Stimulated activated naive B cell treated with anti-CD40 and anti-IgM and Interleukin-4, amounts not matched to agents 10 μg/mL and 1 μg/mL and 100 μg/mL, for 72 hours (primary cell): ENCODE measurements around the gene SLC8A2.
"Not testable (repeated sequence)": the region's sequence is repeated elsewhere in the genome, so short reads cannot be mapped to it uniquely, and the experiment has no call there.

Experiments used
- ATAC-seq, 2 donors: fragments of 150-1000 bp; cut with Tn5 transposase; replicated peaks; 2 replicates each; pipeline ENCODE4 v1.10.0; 2021; ENCODE audit warnings: moderate library complexity in 1 of 2
- DNase-seq: peaks from one replicate; pipeline ENCODE4 v3.0.0; 2021
- H3K27ac Mint-ChIP-seq: one replicate; pipeline ENCODE4 v1.8.0; 2022; ENCODE audit warnings: mild to moderate bottlenecking, mixed read lengths
- H3K27me3 Mint-ChIP-seq, 2 donors: one replicate each; pipeline ENCODE4 v1.8.0; 2022; ENCODE audit warnings: mixed read lengths in 2 of 2
- H3K36me3 Mint-ChIP-seq, 2 donors: one replicate each; pipeline ENCODE4 v1.8.0; 2022; ENCODE audit warnings: mixed read lengths in 2 of 2, mild to moderate bottlenecking in 1 of 2
- H3K4me1 Mint-ChIP-seq, 2 donors: one replicate each; pipeline ENCODE4 v1.8.0; 2022; ENCODE audit warnings: mixed read lengths in 2 of 2, mild to moderate bottlenecking in 1 of 2
- H3K4me3 Mint-ChIP-seq, 2 donors: one replicate each; pipeline ENCODE4 v1.8.0; 2022; ENCODE audit warnings: mild to moderate bottlenecking in 2 of 2, mixed read lengths in 2 of 2, moderate library complexity in 1 of 2
- H3K9me3 Mint-ChIP-seq, 2 donors: one replicate each; pipeline ENCODE4 v1.8.0; 2022; ENCODE audit warnings: mixed read lengths in 2 of 2, mild to moderate bottlenecking in 1 of 2

SLC8A2 gene

DNA sequence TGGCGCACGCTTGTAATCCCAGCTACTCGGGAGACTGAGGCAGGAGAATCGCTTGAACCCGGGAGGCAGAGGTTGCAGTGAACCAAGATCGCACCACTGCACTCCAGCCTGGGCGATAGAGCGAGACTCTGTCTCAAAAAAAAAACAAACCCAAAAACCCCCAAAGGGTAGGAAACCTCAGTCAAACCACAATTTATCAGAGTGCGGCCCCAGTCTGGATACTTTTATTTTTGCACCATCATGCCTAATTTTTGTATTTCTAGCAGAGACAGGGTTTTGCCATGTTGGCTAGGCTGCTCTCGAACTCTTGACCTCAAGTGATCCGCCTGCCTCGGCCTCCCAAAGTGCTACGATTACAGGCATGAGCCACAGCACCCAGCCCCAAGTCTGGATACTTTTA is 14.5 kb upstream of the SLC8A2 start:
- Mint-ChIP-seq H3K36me3 (peaks cover 26 to 30% of the 10 kb centered on the region in 2 donors), H3K27ac (peak overlapping the region; percentile 67), H3K4me1 (peaks cover 38 to 55% of the 10 kb centered on the region in 2 donors)
- not testable (repeated sequence) for DNase-seq, H3K27me3 Mint-ChIP-seq, H3K9me3 Mint-ChIP-seq, ATAC-seq, H3K4me3 Mint-ChIP-seq

DNA sequence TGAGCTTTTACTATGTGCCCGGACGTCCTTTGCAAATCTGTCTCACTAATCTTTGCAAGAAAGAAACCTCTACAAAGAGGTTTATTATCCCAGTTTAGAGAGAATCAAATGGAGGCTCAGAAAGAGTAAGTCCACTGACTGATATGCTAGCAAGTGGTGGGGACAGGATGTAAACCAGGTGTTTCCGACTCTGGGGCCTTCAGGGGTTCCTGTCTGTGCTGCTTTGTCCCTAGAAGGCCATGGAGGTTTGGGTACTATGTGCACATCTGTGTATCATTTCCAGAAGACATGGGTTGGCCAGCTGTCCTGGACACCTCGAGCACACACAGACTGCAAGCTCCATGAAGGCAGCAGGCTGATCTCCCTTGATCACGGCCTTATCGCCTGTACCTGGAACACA is 13.5 kb upstream of the SLC8A2 start:
- DNase-seq, result no peak
- Mint-ChIP-seq H3K27ac (peak overlapping the region; percentile 99), H3K4me1 (peaks cover 40 to 55% of the 10 kb centered on the region in 2 donors), H3K36me3 (peaks cover 27 to 29% of the 10 kb centered on the region in 2 donors), H3K27me3 (peaks cover 0 to 5% of the 10 kb centered on the region in 2 donors), H3K4me3 (peak overlapping the region; percentile 92 to 94), H3K9me3 (no peaks in the 10 kb centered on the region)
- ATAC-seq, result no peak

DNA sequence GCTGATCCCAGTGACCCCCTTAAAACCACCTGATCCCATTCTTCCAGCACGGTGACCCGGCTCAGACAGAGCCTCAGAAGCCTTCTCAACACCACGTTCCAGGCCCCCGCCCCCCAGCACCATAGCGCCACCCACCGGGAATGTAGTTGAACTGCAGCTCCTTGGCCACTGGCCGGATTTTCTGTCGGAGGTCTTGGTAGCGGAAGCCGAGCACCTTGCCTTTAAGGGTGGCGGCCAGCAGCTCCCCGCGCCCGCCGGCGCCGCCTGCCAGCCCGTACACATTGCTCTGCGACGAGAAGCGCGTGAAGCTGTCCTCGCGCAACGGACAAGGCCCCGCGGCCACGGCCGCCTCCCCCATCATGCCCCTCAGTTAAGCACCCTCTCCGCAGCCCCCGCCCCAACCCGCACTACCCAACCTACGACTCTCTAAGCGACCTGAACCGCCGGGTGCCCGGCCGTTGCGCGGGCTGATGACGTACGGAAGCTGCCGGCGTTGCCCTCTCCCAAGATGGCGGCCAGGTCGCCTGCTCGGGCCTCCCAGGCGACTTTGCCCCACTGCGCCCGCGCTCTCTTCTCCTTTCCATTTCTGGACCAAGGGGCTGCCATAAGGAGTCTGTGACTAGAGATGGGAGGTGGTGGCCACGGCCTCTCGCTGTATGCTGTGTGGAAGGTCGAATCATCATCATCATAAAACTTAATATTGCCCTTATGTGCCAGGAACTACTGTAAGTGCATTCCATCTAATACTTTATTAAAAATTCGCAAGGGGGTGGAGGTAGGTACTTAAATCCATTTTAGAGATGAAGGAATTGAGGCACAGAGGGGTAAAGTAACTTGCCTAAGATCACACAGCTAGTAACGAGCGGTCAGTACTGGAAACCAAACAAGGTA is 12.4 kb upstream of the SLC8A2 start, which contains the start of gene KPTN:
Gene KPTN (minus strand): TSS at position 420 of the 891 bp plus-strand sequence. CDS start 59 bp downstream, at position 361.
- Mint-ChIP-seq H3K27ac (peak within 1 kb of the TSS; percentile 99), H3K4me1 (peaks cover 38 to 55% of the 10 kb centered on the region in 2 donors), H3K9me3 (no peaks in the 10 kb centered on the region), H3K4me3 (peak within 1 kb of the TSS; percentile 92 to 94), H3K27me3 (peaks cover 0 to 10% of the 10 kb centered on the region in 2 donors), H3K36me3 (peaks cover 19 to 26% of the 10 kb centered on the region in 2 donors)
- ATAC-seq (peak; percentile 91 to 92), DNase-seq (peak; percentile 86)

DNA sequence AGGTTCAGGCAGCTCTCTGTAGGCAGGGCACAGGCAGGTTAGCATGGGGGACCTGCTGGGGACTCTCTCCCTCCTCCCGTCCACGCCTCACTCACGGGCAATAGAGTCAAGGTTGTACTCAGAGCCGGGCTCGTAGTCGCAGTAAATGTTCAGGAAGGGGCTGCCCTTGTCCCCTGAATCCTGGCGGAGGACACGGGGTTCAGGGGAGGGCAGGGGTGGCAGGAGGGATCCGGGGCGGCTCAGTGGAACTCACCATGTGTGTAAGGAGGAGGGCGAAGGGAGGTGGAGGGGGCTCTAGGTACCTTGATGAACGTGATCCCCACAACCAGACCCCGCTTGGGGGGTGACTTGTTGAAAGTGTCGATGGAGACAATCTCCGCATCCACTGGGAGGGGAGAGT is 11.5 kb upstream of the SLC8A2 start:
- H3K27me3 Mint-ChIP-seq, result peaks cover 0 to 10% of the 10 kb centered on the region in 2 donors
- DNase-seq (no peak), ATAC-seq (no peak)
- peaks cover 18 to 26% of the 10 kb centered on the region in 2 donors for H3K36me3 Mint-ChIP-seq
- peak overlapping the region; percentile 92 to 94 for H3K4me3 Mint-ChIP-seq
- H3K4me1 Mint-ChIP-seq, result peaks cover 38 to 53% of the 10 kb centered on the region in 2 donors
- no peak overlapping the region for H3K27ac Mint-ChIP-seq
- no peaks in the 10 kb centered on the region for H3K9me3 Mint-ChIP-seq

DNA sequence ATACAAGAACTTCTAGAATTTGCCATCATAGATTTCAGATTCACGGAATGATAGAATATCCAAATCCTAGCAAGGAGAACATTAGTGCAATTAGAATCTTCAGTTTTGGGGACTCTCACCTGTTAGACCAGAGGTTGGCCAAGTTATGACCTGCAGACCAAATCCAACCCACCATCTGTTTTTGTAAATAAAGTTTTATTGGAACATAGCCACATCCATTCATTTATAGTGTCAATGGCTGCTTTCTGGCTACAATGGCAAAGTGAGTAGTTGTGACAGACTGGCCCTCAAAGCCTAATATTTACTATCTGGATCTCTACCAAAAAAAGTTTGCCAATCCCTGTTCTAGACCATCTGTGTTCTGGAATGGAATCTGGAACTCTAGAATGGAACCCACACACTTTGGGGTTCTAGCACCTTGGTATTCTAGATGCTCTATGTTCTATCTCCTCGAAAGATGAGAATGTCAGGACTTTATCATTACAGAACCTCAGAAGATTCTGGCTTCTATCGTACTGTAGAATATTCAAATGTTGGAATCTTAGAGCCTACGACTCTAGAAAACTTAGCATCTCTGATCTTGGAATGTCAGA is 9.9 kb upstream of the SLC8A2 start:
- Mint-ChIP-seq H3K9me3 (no peaks in the 10 kb centered on the region), H3K36me3 (peaks cover 5 to 16% of the 10 kb centered on the region in 2 donors), H3K4me3 (no peak overlapping the region), H3K27ac (no peak overlapping the region), H3K27me3 (peaks cover 0 to 10% of the 10 kb centered on the region in 2 donors), H3K4me1 (peaks cover 23 to 36% of the 10 kb centered on the region in 2 donors)
- no peak for DNase-seq
- no peak for ATAC-seq

DNA sequence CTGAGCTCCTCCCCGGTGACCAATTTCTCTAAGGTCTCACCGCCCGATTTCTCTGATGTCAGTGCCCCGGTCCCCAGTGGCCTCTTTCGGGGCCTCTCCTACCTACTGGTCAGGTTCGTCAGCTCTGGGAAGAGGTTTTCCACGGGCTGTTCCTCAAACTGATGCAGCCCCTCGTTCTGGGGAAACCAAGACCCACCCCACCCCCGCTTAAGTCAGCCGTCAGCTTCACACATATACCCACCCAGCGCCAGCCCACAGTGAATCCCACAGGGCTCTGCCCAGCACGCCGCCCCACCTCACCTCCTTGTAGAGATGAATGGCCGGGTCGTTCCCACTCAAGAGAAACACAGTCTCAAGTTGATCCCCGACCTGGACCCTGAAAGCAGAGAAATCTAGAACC is 9.0 kb upstream of the SLC8A2 start:
- Mint-ChIP-seq H3K4me1 (peaks cover 16 to 27% of the 10 kb centered on the region in 2 donors), H3K9me3 (no peaks in the 10 kb centered on the region), H3K36me3 (peaks cover 5 to 20% of the 10 kb centered on the region in 2 donors), H3K4me3 (no peak overlapping the region), H3K27ac (no peak overlapping the region), H3K27me3 (peaks cover 0 to 10% of the 10 kb centered on the region in 2 donors)
- no peak for DNase-seq
- no peak for ATAC-seq

DNA sequence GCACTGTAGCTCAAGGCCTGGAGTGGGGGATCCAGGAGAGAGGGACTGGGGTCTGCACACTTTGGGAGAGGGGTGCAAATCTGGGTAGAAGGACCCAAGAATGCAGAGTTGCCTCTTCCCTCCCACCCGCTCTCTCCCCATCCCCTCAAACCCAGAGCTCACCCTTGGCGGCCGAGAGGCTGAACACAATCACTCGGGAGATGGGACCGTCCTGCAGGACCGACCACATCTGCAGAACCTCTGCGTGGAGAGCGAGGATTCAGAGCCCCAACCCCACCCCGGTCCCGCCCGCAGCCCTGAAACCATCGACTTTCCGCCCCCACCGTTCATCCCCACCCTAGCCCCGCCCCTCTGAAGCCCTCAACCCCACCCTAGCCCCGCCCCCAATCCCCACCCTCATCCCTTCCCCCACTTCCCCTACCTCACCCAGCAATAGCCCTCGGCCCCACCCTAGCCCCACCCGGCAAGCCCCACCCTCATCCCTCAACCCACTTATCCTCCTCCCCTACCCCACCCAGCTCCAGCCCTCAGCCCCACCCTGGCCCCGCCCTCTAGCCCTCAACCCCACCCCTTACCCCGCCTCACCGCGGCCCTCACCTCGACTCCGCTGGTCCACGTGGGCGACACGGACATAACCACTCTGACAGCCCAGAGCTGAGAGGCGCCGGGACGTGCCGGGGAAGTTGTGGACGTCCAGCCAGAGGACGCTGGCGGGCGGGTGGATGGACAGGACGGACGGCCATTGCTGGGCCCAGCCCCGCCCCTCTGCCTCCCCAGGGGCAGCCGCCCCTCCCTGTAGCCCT is 8.2 kb upstream of the SLC8A2 start:
- Mint-ChIP-seq H3K4me3 (no peak overlapping the region), H3K27ac (no peak overlapping the region), H3K4me1 (peaks cover 9 to 20% of the 10 kb centered on the region in 2 donors), H3K36me3 (peaks cover 5 to 20% of the 10 kb centered on the region in 2 donors), H3K9me3 (no peaks in the 10 kb centered on the region), H3K27me3 (peaks cover 0 to 10% of the 10 kb centered on the region in 2 donors)
- no peak for DNase-seq
- ATAC-seq, result no peak

DNA sequence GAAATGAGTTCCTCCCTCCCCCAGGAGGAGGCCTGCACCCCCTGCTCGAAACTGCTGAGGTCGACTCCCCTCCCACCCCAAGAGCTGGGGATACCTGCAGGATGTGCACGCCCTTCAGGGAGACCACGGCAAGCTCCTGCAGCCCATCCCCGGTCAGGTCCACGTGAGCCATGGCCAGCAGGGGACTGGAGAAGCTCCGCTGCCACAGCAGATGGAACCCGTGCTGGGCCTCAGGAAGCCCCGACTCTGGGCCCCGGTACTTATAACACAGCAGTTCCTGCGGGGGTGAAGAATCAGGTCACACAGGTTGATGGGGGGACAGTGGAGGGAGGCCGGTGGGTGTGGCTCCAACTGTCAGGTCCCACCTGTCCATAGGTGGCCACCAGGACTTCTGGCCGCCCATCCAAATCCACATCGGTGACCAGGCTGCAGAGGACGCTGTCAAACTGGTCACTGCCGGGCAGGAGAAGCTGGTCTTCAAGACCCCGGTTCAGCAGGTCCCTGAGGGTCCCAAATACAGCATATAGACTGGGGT is 4.8 kb upstream of the SLC8A2 start:
- H3K4me1 Mint-ChIP-seq, result peaks cover 2 to 5% of the 10 kb centered on the region in 2 donors
- no peak overlapping the region for H3K27ac Mint-ChIP-seq
- peaks cover 16 to 27% of the 10 kb centered on the region in 2 donors for H3K27me3 Mint-ChIP-seq
- no peaks in the 10 kb centered on the region for H3K9me3 Mint-ChIP-seq
- no peak overlapping the region for H3K4me3 Mint-ChIP-seq
- peaks cover 5 to 20% of the 10 kb centered on the region in 2 donors for H3K36me3 Mint-ChIP-seq
- DNase-seq, result no peak
- no peak for ATAC-seq

DNA sequence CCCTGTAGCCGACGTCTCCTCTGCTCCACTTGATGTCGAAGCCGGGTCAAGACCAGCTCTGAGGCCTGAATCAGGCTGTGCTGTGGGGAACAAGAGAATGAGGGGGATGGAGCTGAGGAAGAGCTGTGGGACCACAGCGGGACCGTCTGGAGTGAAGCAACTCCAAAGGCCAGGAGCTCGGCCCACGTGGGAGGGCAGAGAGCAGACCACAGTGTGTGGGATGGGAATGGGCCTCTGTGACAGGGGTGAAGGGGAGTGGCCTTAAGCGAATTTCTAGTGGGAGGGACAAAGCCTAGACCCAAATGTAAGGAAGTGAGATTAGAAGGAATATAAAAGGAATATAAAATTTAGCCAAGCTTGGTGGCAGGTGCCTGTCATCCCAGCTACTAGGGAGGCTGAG is 3.8 kb upstream of the SLC8A2 start:
- Mint-ChIP-seq H3K4me1 (peaks cover 12% of the 10 kb centered on the region in 2 donors), H3K36me3 (peaks cover 4 to 16% of the 10 kb centered on the region in 2 donors), H3K9me3 (no peaks in the 10 kb centered on the region), H3K27ac (no peak overlapping the region), H3K27me3 (peaks cover 27 to 34% of the 10 kb centered on the region in 2 donors), H3K4me3 (no peak overlapping the region)
- no peak for DNase-seq
- ATAC-seq, result no peak

DNA sequence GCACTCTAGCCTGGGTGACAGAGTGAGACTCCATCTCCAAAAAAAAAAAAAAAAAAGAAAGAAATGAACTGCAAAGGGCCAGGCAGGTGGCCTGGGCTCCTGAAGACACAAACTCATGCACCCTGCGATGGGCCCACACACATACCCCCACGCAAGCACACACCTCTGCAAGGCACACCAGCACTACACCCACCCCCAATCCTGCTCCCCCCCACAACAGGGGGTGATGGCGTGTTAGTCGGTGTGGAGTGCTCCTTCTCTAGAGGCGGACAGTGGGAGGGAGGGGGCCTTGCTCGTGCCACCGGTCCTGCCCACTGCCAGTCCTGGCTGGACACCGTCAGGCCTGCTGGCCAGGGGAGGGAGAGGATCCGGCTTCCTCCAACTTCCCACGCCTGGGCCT is 1.6 kb upstream of the SLC8A2 start:
- H3K27me3 Mint-ChIP-seq, result peaks cover 48 to 49% of the 10 kb centered on the region in 2 donors
- H3K9me3 Mint-ChIP-seq, result no peaks in the 10 kb centered on the region
- ATAC-seq, result no peak

DNA sequence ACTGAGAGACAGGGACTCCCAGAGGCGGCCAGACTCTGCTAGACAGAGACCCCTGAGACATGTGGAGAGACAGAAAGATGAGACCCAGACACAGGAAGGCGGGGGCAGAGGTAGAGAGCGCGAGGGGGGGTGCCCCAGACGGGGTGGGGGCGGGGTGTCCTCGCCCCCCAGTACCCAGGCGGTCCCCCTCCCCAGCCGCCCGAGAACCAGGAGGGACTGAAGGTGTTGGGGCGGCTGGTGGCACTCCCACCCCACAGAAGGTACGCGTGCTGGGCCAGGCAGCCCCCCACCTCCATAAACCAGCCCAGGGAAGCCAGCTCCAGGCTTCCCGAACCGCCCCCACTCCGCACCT is 336 bp downstream of the SLC8A2 start:
- H3K4me1 Mint-ChIP-seq, result peaks cover 13 to 25% of the 10 kb centered on the region in 2 donors
- ATAC-seq, result no peak
- peak overlapping the region; percentile 48 to 58 for H3K4me3 Mint-ChIP-seq
- DNase-seq, result no peak
- peaks cover 59 to 67% of the 10 kb centered on the region in 2 donors for H3K27me3 Mint-ChIP-seq
- no peaks in the 10 kb centered on the region for H3K9me3 Mint-ChIP-seq
- no peak overlapping the region for H3K27ac Mint-ChIP-seq
- peaks cover 4 to 7% of the 10 kb centered on the region in 2 donors for H3K36me3 Mint-ChIP-seq

More for the DNA sequence above, 1.6 kb upstream of the SLC8A2 start:
- H3K4me3 Mint-ChIP-seq, result no peak overlapping the region
- H3K36me3 Mint-ChIP-seq, result peaks cover 4 to 10% of the 10 kb centered on the region in 2 donors
- H3K27ac Mint-ChIP-seq, result no peak overlapping the region
- H3K4me1 Mint-ChIP-seq, result peaks cover 13 to 19% of the 10 kb centered on the region in 2 donors
- no peak for DNase-seq

DNA sequence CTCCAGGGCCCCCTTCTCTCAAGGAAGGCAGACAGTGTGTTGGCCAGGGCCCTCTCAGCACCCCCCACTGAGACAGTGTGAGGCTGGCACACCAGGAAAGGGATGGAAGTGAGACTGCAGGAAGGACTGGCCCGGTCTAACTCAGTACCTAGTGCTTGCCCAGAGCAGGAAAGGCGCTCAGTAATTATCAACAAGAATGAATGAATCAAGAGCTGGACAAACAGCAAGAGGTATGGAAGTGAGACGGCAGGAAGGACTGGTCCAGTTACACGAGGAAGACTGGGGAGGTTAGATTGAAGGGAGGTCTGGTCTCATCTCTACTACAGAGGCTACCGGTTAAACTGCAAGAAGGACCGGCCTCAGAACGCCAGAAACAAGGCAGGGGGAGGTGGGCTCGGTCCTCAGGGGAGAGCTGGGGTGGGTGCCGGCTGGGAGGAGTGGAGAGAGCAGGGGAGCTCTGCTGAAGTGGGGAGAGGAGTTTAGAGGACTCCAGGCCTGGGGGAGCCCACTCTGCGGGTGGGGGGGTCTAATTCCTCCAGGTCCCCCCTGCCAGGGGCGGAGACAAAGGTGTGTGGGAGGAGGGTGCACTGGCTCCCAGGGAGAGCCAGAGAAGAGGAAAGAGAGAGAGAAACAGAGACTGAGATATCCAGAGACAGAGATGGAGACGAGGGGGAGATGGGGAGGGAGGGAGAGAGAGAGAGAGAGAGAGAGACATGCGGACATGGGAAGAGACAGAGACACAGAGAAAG is 1.1 kb downstream of the SLC8A2 start:
- Mint-ChIP-seq H3K4me3 (peak overlapping the region; percentile 48 to 58), H3K27me3 (peaks cover 67 to 74% of the 10 kb centered on the region in 2 donors), H3K36me3 (peaks cover 4% of the 10 kb centered on the region in 2 donors), H3K9me3 (no peaks in the 10 kb centered on the region), H3K4me1 (peaks cover 13 to 25% of the 10 kb centered on the region in 2 donors), H3K27ac (no peak overlapping the region)
- ATAC-seq (no peak), DNase-seq (no peak)

DNA sequence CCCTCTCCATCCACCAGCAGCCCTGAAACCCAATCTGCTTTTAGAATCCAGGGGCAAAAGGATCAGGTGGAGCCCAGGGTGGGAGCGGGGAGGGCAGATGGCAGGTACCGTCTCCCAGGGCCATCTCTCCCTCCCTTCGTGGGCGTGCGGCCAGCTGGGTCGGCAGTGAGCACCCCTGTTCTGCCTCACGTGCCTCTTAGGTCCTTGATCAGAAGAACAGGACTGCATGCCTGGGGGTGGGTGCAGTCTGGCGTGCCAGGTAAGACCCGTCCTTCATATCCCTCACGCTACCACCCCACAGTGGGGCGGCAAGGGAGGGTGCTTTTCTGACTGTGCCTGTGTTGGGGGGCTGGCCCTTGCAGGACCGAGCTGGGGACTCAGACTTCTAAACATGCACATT is 2.0 kb downstream of the SLC8A2 start:
- Mint-ChIP-seq H3K36me3 (no peaks in the 10 kb centered on the region), H3K27ac (no peak overlapping the region), H3K4me3 (no peak overlapping the region), H3K27me3 (peaks cover 73 to 83% of the 10 kb centered on the region in 2 donors), H3K9me3 (no peaks in the 10 kb centered on the region), H3K4me1 (peaks cover 13 to 25% of the 10 kb centered on the region in 2 donors)
- DNase-seq (no peak), ATAC-seq (no peak)
